Spleen (tissue), 11 donors: ENCODE results near the gene BGLAP. TPM values are rescaled to one million over a fixed set of nuclear protein-coding genes. Genes with fewer than 3 reads are reported as not detected.

ENCODE experiments used
- DNase-seq: peaks from one replicate; pipeline ENCODE4 v3.0.0-alpha.2; 2020
- H3K27ac ChIP-seq, 8 donors: fragments of 200-600 bp; sonication (generic) in 7 of 8; 1 replicate in 4 of 8; 2 replicates in 4 of 8; pipeline versions ENCODE4 v1.5.0 to v1.8.0; 2016 to 2021; ENCODE audit warnings: inconsistent platforms in 4 of 8, mild to moderate bottlenecking in 4 of 8, moderate library complexity in 1 of 8
- H3K27me3 ChIP-seq, 7 donors: fragments of 200-600 bp; sonication (generic) in 6 of 7; replicated peaks in 1 of 7; 1 replicate in 4 of 7; 2 replicates in 3 of 7; pipeline versions ENCODE4 v1.5.0 to v1.8.0; 2016 to 2021; ENCODE audit warnings: inconsistent platforms in 3 of 7, mild to moderate bottlenecking in 1 of 7
- H3K36me3 ChIP-seq, 6 donors: fragments of 200-600 bp; sonication (generic) in 5 of 6; 1 replicate in 4 of 6; 2 replicates in 2 of 6; pipeline versions ENCODE4 v1.5.0 to v1.8.0; 2016 to 2021; ENCODE audit warnings: inconsistent platforms in 2 of 6
- H3K4me1 ChIP-seq, 6 donors: fragments of 200-600 bp; sonication (generic) in 5 of 6; 1 replicate in 3 of 6; 2 replicates in 3 of 6; pipeline versions ENCODE4 v1.5.0 to v1.8.0; 2016 to 2021; ENCODE audit warnings: inconsistent platforms in 3 of 6
- H3K4me3 ChIP-seq, 8 donors: fragments of 200-600 bp; sonication (generic) in 7 of 8; 1 replicate in 4 of 8; 2 replicates in 4 of 8; pipeline versions ENCODE4 v1.5.0 to v1.8.0; 2016 to 2021; ENCODE audit warnings: inconsistent platforms in 4 of 8, mild to moderate bottlenecking in 4 of 8, moderate library complexity in 2 of 8
- H3K9me3 ChIP-seq, 8 donors: fragments of 200-600 bp; sonication (generic) in 7 of 8; 1 replicate in 4 of 8; 2 replicates in 4 of 8; pipeline versions ENCODE4 v1.5.0 to v1.8.0; 2016 to 2021; ENCODE audit warnings: inconsistent platforms in 4 of 8
- POLR2A ChIP-seq, 3 donors: fragments of 450-650 bp; IDR thresholded peaks; one replicate each; pipeline ENCODE4 v1.5.1; 2017; ENCODE audit warnings: antibody characterized with exemption in 3 of 3, mild to moderate bottlenecking in 1 of 3
- POLR2AphosphoS5 ChIP-seq, 3 donors: sonication (generic); formaldehyde crosslinking; IDR thresholded peaks; one replicate each; pipeline ENCODE4 v1.5.1; 2017; ENCODE audit warnings: antibody characterized with exemption in 3 of 3
- WGBS, 5 donors: extraction: QIAGEN DNeasy Blood & Tissue Kit in 3 of 5; methylation state at CpG; one replicate each; pipeline versions ENCODE4 v1.1.5 to v1.1.7; 2013 to 2018; 5-methylcytosine and 5-hydroxymethylcytosine counted together
- intact Hi-C: fragments of 100-400 bp; cut with DNase I; formaldehyde crosslinking; loops from one replicate; pipeline ENCODE4 v1.15.0; 2023; ENCODE audit warnings: low total_unique reads
- polyA plus RNA-seq, 3 donors: library from polyadenylated mRNA; stranded (reverse); fragments of 200-250 nt; gene quantifications; one replicate each; pipeline ENCODE4 v1.2.1, GENCODE V29; 2013
- total RNA-seq, 7 donors: library from RNA; depleted of rRNA in 3 of 7; stranded (reverse); fragments of >200 nt in 3 of 7; fragmentation: NEBNext Ultra II Directional in 4 of 7; extraction: Animal tissue kit (Norgen Biotek cat#: 25700) in 4 of 7; gene quantifications; one replicate each; pipeline versions ENCODE4 v1.1.0 to v1.2.1, GENCODE V29; 2016 to 2021
- TF ChIP-seq, protein P1 (sequence below), 11 experiments: fragments of 200-600 bp in 7 of 11; fragments of 450-650 bp in 4 of 11; sonication (generic) in 4 of 11; IDR thresholded peaks in 8 of 11; conservative IDR thresholded peaks in 3 of 11; 1 replicate in 7 of 11; 2 replicates in 4 of 11; pipeline versions ENCODE4 v1.4.0 to v1.8.0; 2016 to 2021; ENCODE audit warnings: antibody characterized with exemption in 11 of 11, inconsistent platforms in 4 of 11, mild to moderate bottlenecking in 1 of 11
- donor health status: healthy with polysubstance abuse.
- donor health status: DM: no; HTN: no; CAD: no; lungs with moderate emphysema.
- donor health status: DM: no; HTN: no; CAD: no.
- donor health status: Bipolar disorder and iron deficiency.
- donor health status: healthy.
- donor health status: DM: no; HTN: no; CAD: no.
- donor health status: DM: yes; HTN: yes; CAD: no.

The BGLAP gene
- total and polyA plus RNA-seq, 10 donors, result 1.7 to 6.0 (median 2.4) TPM

DNA sequence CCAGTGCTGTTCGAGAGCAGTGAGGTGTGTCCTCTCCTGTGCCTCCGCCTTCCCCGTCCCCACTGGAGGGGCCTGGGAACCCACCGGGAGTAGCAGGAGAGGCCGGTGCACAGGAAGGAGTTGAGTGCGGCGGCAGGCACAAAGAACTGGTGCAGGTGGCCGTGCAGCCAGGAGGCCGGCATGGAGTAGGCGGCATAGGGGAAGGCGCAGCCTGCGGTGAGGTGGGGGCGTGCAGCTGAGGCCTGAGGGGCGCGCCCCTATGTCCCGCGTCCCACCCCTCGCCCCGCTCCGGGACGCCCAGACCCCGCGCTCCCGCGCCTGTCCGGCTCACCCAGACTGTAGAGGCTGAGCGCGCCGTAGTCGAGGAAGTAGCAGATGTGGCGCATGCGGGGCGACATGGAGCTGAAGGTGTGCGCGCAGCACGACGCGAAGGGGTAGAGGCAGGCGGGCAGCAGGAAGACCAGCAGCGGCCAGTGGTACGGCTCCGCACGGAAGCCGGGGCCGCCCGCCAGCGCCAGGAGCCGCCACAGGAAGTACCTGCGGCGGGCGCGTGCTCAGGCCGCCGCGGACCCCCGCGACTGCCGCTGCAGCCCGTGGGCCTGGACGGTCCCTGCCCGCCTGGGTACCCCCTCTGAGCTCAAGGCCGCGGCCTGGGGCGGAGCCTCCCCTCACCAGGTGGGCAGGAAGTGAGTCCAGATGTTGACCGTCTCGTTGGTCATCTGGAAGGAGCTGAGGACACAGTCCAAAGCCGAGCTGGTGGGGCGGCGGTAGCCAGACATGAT lies 3.7 kb downstream of the BGLAP start:
- Histone ChIP-seq H3K27me3 (peaks cover 0 to 30% (median 12%) of the 10 kb centered on the region in 7 donors), H3K4me1 (peaks cover 11 to 32% (median 17%) of the 10 kb centered on the region in 6 donors), H3K27ac (peak overlapping the region in 2 of 8 donors; percentile 19 to 50), H3K4me3 (peak overlapping the region; percentile 20 to 68 (median 36)), H3K36me3 (peaks cover 0 to 44% (median 25%) of the 10 kb centered on the region in 6 donors), H3K9me3 (no peaks in the 10 kb centered on the region)
- peak; percentile 84 for DNase-seq
- 4 to 9% (median 4%) methylated on average over 37 to 69 of the region's 69 CpGs for WGBS, 5 donors
- TF ChIP-seq, protein P1, sequence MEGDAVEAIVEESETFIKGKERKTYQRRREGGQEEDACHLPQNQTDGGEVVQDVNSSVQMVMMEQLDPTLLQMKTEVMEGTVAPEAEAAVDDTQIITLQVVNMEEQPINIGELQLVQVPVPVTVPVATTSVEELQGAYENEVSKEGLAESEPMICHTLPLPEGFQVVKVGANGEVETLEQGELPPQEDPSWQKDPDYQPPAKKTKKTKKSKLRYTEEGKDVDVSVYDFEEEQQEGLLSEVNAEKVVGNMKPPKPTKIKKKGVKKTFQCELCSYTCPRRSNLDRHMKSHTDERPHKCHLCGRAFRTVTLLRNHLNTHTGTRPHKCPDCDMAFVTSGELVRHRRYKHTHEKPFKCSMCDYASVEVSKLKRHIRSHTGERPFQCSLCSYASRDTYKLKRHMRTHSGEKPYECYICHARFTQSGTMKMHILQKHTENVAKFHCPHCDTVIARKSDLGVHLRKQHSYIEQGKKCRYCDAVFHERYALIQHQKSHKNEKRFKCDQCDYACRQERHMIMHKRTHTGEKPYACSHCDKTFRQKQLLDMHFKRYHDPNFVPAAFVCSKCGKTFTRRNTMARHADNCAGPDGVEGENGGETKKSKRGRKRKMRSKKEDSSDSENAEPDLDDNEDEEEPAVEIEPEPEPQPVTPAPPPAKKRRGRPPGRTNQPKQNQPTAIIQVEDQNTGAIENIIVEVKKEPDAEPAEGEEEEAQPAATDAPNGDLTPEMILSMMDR (IDR thresholded peaks at IDR 0.05 in 8 of 11, conservative IDR thresholded peaks at IDR 0.05 in 3 of 11), result no peak
- no peak for TF ChIP-seq POLR2A (IDR thresholded peaks at IDR 0.05)
- peak; percentile 42 to 80 (median 56) for TF ChIP-seq POLR2AphosphoS5 (IDR thresholded peaks at IDR 0.05)
- intact Hi-C loops, result no loop called here

DNA sequence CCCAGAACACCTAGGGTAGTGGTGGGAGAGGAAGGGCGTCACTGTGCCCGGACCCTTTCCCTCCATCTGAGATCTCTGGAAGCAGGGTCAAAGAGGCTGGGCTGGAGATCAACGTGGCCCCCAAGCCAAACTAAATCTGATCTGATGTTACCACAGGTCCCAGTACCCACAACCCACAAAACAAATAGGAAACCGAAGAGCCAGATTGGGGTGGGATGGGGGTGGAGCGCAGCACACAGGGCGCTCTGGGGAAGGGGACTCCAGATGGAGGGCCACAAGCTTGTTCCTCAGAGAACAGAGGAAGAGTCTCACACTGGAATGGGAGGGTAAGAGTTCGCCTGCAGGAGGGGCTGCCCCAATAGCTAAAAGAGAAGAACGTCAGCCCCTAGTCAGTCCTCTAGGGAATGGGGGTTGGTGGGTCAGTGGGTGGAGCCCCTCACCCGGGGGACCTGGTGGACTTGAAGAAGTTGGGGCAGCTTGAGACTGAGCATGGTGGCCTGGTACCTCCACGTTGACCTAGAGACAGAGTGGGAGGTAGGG lies 4.3 kb downstream of the BGLAP start:
- H3K27me3 ChIP-seq, result peaks cover 0 to 30% (median 12%) of the 10 kb centered on the region in 7 donors
- H3K4me1 ChIP-seq, result peaks cover 11 to 37% (median 17%) of the 10 kb centered on the region in 6 donors
- peak overlapping the region in 1 of 8 donors; percentile 50 for H3K27ac ChIP-seq
- no peak for DNase-seq
- TF ChIP-seq POLR2A (IDR thresholded peaks at IDR 0.05) (no peak), POLR2AphosphoS5 (IDR thresholded peaks at IDR 0.05) (no peak)
- TF ChIP-seq, protein P1 (IDR thresholded peaks at IDR 0.05 in 8 of 11, conservative IDR thresholded peaks at IDR 0.05 in 3 of 11), result no peak
- peak overlapping the region in 4 of 8 donors; percentile 36 to 68 (median 42) for H3K4me3 ChIP-seq
- intact Hi-C loops, result no loop called here
- WGBS, 5 donors, result 41 to 49% (median 44%) methylated on average over 10 of the region's 10 CpGs
- H3K36me3 ChIP-seq, result peaks cover 0 to 44% (median 29%) of the 10 kb centered on the region in 6 donors
- no peaks in the 10 kb centered on the region for H3K9me3 ChIP-seq

DNA sequence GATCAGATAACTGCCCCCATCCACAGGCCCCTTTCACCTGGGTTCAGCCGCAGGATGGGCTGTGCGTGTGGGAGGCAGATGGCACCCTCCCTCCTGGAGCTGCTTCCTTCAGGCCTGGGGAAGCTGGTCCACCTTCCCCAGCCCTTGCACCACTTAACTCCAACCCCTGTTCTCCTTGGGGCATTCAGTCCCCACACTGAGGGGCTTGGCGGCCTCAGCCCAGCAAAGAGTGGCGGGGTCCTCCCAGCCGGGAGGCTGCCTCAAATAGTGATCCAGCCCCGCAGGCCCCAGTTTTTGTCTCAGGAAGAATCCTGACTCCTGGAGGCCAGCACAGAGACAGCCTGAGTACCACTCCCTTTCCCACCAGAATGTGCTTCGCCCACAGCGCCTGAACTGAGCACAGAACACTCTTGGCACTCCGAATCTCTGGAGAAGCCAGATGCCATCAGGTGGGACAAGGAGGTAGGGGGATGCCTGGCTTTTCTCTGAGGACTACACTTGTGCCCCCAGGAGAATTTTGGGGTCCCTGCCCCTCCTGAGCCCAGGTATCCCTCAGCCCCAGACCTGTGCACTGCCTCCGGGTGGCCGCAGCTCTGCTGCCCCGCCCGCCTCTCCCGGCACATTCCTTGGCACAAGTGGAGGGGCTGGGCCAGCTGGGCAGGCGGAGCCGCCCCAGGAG lies 4.9 kb downstream of the BGLAP start:
- intact Hi-C loops, result no loop called here
- H3K27me3 ChIP-seq, result peaks cover 0 to 30% (median 12%) of the 10 kb centered on the region in 7 donors
- peaks cover 11 to 43% (median 20%) of the 10 kb centered on the region in 6 donors for H3K4me1 ChIP-seq
- H3K27ac ChIP-seq, result no peak overlapping the region
- TF ChIP-seq POLR2A (IDR thresholded peaks at IDR 0.05) (no peak), POLR2AphosphoS5 (IDR thresholded peaks at IDR 0.05) (peak in 2 of 3 donors; percentile 10 to 60)
- peaks cover 0 to 44% (median 34%) of the 10 kb centered on the region in 6 donors for H3K36me3 ChIP-seq
- H3K9me3 ChIP-seq, result no peaks in the 10 kb centered on the region
- peak; percentile 68 for DNase-seq
- H3K4me3 ChIP-seq, result no peak overlapping the region
- 68 to 84% (median 74%) methylated on average over 14 to 16 of the region's 16 CpGs for WGBS, 5 donors

GRCh38 chr1:156247460-156248322 lies 5.7 kb downstream of the BGLAP start, which contains the start of gene PAQR6:
Gene PAQR6, minus strand, starts transcription at chr1:156248056. Its CDS starts 1,325 bp downstream, at chr1:156246731.
- Histone ChIP-seq H3K4me3 (no peak within 1 kb of the TSS), H3K36me3 (peaks cover 0 to 44% (median 38%) of the 10 kb centered on the region in 6 donors), H3K4me1 (peaks cover 11 to 51% (median 21%) of the 10 kb centered on the region in 6 donors), H3K9me3 (no peaks in the 10 kb centered on the region), H3K27me3 (peaks cover 0 to 30% (median 12%) of the 10 kb centered on the region in 7 donors), H3K27ac (no peak within 1 kb of the TSS)
- WGBS, 5 donors, result 77 to 85% (median 83%) methylated on average over 7 to 16 of the region's 16 CpGs
- TF ChIP-seq POLR2AphosphoS5 (IDR thresholded peaks at IDR 0.05) (peak in 2 of 3 donors; percentile 28 to 68), POLR2A (IDR thresholded peaks at IDR 0.05) (no peak)
- TF ChIP-seq, protein P1 (IDR thresholded peaks at IDR 0.05 in 8 of 11, conservative IDR thresholded peaks at IDR 0.05 in 3 of 11), result no peak
- intact Hi-C loops, result no loop called here
- DNase-seq, result no peak
